Lower leg skin (tissue), 4 donors: ENCODE measurements around the gene SERPINE2. TPM values are rescaled to one million over a fixed set of nuclear protein-coding genes. Genes with fewer than 3 reads are reported as not detected.

Source experiments
- DNase-seq, 2 donors: peaks; one replicate each; pipeline ENCODE4 v3.0.0-alpha.2; 2019; ENCODE audit warnings: low spot score in 2 of 2
- H3K4me3 ChIP-seq: fragments of 200-600 bp; sonication (generic); 2 replicates; pipeline ENCODE4 v1.5.1; 2017; ENCODE audit warnings: mild to moderate bottlenecking, low read depth; ENCODE audit not compliant: poor library complexity, severe bottlenecking
- CTCF ChIP-seq, 3 donors: fragments of 450-650 bp; IDR thresholded peaks; one replicate each; pipeline ENCODE4 v1.5.1; 2016; ENCODE audit warnings: antibody characterized with exemption in 3 of 3, mild to moderate bottlenecking in 3 of 3, moderate library complexity in 2 of 3
- POLR2A ChIP-seq, 2 donors: fragments of 450-650 bp; IDR thresholded peaks; one replicate each; pipeline ENCODE4 v1.6.1; 2016 to 2017; ENCODE audit warnings: antibody characterized with exemption in 2 of 2, mild to moderate bottlenecking in 1 of 2, moderate library complexity in 1 of 2
- WGBS, 2 donors: methylation state at CpG; one replicate each; pipeline ENCODE4 v1.1.5; 2018; 5-methylcytosine and 5-hydroxymethylcytosine counted together
- intact Hi-C: fragments of 100-400 bp; cut with DNase I; formaldehyde crosslinking; loops from one replicate; pipeline ENCODE4 v1.15.0; 2023; ENCODE audit warnings: low total_unique reads
- total RNA-seq, 4 donors: library from RNA; depleted of rRNA; stranded (reverse); fragments of >200 nt; gene quantifications; one replicate each; pipeline ENCODE4 v1.1.0, GENCODE V29; 2016

SERPINE2 gene
- total RNA-seq, 4 donors from 2014 or later = 1.8 to 11.5 (median 4.7) TPM

- H3K4me3 ChIP-seq = no peak overlapping the region
- DNase-seq = no peak
- intact Hi-C loops = no loop called here
- 51 to 66% methylated on average over 4 of the region's 4 CpGs for WGBS, 2 donors
- TF ChIP-seq POLR2A (IDR thresholded peaks at IDR 0.05) (no peak), CTCF (IDR thresholded peaks at IDR 0.05) (no peak)
These were observed 33.6 kb upstream of the SERPINE2 start for GRCh38 chr2:224072541-224073188.

- WGBS, 2 donors = 57 to 60% methylated on average over 6 of the region's 6 CpGs
- intact Hi-C loops = no loop called here
- H3K4me3 ChIP-seq = no peak overlapping the region
- TF ChIP-seq POLR2A (IDR thresholded peaks at IDR 0.05) (no peak), CTCF (IDR thresholded peaks at IDR 0.05) (no peak)
- DNase-seq = peak in 1 of 2 donors; percentile 26
These were observed 30.1 kb upstream of the SERPINE2 start for GRCh38 chr2:224069172-224069571.

- 87 to 91% methylated on average over 4 of the region's 4 CpGs for WGBS, 2 donors
- DNase-seq = no peak
- no peak overlapping the region for H3K4me3 ChIP-seq
- intact Hi-C loops = no loop called here
- TF ChIP-seq CTCF (IDR thresholded peaks at IDR 0.05) = no peak
- TF ChIP-seq POLR2A (IDR thresholded peaks at IDR 0.05) = no peak
These were observed 24.2 kb upstream of the SERPINE2 start for GRCh38 chr2:224063298-224063648.

GRCh38 chr2:224062481-224063297 is 23.6 kb upstream of the SERPINE2 start:
- TF ChIP-seq CTCF (IDR thresholded peaks at IDR 0.05) = no peak
- TF ChIP-seq POLR2A (IDR thresholded peaks at IDR 0.05) = no peak
- intact Hi-C loops = no loop called here
- DNase-seq = no peak
- WGBS, 2 donors = 66 to 70% methylated on average over 5 of the region's 5 CpGs
- H3K4me3 ChIP-seq = no peak overlapping the region

GRCh38 chr2:224060783-224061482 is 21.8 kb upstream of the SERPINE2 start:
- WGBS, 2 donors = 82 to 87% methylated on average over 2 of the region's 2 CpGs
- DNase-seq = no peak
- no peak overlapping the region for H3K4me3 ChIP-seq
- TF ChIP-seq POLR2A (IDR thresholded peaks at IDR 0.05) (no peak), CTCF (IDR thresholded peaks at IDR 0.05) (no peak)
- intact Hi-C loops = no loop called here
